GM19328 (cell line): Measurements from ENCODE around the gene ADGRB3.
A peak's percentile ranks its signal among the peaks of the same experiment; 100 is the strongest.
"Not testable (repeated sequence)": the region's sequence is repeated elsewhere in the genome, so short reads cannot be mapped to it uniquely, and the experiment has no call there.

Experiments
- ATAC-seq: cut with Tn5 transposase; IDR thresholded peaks from one replicate; pipeline ENCODE4 v1.9.1; 2021; ENCODE audit warnings: mild to moderate bottlenecking, moderate library complexity; ENCODE audit not compliant: unreplicated experiment

Gene ADGRB3

DNA sequence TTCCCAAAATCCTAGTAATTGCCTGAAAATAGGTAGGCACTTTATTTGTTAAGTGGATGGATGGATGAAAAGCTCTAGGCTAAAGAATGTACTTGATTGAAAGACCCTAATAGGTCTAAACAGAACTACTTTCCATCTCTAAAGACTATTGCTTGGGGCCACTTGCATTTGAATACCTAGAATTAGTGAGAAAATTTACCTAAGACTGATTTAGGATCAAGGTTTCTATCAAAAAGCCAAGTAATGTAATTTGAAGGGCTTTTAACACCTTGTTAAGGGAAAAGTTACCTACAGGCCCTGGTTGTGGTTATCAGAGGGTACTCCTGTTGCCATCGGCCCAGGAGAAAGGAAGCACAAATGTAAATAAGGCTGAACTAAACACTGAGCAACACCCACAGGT is 581.0 kb downstream of the ADGRB3 start:
- ATAC-seq = no peak

DNA sequence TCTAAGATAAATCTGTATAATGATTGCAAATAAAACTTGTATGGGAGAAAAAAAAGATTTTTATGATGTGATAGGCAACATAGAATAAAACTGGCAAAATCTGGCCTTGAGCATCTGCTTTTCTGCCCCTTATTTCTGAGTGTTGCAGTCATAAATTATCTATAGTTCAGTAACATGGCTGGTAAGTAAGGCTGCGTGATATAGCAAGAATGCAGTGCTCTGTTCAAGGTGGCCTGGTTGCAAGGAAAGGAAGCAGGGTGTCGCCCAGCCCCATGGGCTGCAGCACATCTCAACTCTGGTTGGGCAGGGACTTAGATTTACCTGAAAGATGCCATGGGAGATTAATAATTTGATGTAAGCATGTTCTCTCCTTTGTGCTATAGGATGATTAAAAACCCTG is 582.3 kb downstream of the ADGRB3 start:
- no peak for ATAC-seq

DNA sequence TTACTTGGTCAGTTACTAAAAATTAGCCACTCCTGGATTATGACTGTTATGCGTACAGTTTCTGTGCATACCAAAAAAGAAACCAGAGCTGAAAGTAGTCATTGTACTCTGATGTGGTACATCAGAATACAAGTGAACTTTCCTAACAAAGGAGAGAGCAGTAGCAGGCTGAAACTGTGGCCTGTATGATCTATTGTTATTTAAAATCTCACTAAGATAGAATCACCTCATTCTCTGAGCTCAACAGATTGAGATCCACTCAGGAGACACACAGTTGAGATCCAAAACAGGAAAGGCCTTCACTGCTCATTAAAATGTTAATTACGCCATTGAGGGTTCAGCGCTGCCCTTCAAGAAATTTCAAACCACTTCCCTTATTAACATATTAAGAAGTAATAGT is 585.3 kb downstream of the ADGRB3 start:
- no peak for ATAC-seq

DNA sequence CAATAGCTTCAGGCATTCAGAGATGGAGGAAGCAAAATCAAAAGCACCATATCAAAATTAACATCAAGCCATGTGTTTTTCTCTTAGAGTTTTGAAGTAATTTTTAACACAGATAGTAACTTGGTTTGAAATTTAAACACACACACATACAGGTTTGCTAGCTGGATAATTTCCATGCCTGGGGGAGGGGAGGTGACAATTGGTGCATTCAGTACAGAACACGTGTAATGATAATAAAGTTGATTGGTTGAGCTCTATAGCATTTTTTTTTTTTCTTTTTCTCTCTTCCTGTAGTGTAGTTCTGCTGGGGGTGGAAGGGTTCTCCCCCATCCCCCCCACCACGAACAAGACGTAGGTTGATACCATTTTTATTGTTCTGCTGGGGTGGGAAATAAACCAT is 596.9 kb downstream of the ADGRB3 start:
- ATAC-seq = no peak

DNA sequence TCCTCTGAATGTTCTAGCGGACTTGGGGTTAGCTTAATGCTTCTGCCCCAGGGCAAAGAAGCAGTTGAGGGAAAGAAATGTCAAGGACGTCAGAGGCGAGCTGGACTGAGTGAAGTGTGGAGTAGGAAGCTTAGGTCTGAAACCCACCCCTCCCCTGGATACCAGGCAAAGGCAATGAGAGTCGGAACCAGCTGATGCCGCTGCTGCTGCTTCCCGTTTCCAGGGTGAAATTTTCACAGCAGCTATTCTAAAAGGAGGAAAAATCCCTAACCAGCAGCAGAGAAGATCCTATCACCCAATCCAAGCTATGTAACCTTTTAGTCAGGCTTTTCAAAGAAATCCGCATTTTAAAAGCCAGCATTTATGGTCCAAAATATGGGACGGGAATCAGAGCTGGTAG is 597.4 kb downstream of the ADGRB3 start:
- ATAC-seq = no peak

DNA sequence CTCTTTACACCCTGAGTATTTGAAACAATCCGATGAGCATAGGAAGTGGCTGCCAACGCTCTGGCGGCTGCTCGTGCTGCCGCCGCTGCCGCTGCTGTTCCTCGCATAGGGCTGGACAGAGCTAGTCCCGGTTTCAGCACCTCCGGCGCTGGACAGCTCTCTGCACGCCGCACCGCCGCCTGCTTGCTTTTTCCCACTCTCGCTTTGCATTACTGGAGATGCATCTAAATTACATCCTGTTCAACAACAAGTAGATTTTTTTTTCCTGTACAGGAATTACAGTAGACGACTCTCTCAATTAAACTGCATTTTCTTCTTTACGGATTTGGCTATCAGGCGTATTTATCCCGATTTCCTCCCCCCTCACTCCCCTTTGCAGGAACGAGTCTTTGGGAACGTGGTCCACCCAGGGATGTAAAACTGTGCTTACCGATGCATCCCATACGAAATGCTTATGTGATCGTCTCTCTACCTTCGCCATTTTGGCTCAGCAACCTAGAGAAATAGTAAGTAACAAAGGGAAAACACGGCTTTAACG is 597.9 kb downstream of the ADGRB3 start:
- peak; percentile 97 for ATAC-seq

DNA sequence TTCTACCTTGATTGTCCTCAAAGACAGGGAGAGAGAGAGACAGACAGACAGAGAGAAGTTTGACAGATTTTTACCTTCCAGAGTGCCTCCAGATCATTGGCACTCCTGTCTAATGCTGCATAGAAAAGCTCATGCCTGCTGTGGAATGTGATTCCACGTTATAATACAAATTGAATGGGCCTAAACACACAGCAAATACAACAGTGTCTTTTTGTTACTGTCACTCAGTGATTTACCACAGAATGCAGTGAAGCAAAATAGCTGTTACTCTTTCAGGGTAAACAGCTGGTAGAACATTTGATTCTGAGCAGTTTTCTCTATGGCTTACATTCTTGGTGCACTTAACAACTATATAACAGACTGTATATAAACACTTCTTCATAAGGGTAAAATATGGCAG is 603.0 kb downstream of the ADGRB3 start:
- no peak for ATAC-seq

DNA sequence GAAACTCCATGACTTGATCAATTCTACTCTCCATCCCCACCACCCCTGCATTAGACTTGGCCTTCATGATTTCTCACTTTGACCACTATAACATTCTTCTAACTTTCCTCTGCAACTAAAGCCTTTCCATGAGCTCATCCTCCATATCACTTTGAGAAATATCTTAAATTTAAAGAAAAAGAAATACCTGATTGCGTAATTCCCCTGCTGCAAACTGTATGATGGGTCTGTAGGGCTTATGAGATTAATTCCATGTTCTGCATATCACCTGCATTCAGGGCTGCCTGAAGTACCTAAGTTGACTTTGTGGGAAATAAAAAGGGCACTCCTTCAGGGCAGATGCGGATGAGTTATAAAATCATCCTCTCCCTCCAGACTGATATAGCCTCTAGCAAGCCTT is 611.9 kb downstream of the ADGRB3 start:
- ATAC-seq = no peak

DNA sequence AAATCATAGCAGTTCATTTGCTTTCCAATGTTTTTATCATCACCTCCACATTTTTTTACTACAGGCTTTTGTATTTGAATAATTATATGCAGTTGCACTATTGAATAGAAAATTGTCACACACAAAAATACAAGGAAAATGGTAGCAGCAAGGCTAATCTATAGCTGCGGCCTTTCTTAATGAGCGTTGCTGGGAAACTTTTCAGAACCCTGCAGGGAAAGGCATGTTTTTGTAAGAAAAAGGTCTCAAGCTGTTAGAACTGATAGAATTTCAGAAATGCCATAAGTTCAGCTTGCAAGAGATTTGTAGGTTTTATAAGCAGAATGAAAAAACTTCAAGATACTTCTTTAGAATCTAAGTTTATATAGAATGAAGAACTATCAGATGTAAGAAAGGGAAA is 625.9 kb downstream of the ADGRB3 start:
- ATAC-seq = no peak

DNA sequence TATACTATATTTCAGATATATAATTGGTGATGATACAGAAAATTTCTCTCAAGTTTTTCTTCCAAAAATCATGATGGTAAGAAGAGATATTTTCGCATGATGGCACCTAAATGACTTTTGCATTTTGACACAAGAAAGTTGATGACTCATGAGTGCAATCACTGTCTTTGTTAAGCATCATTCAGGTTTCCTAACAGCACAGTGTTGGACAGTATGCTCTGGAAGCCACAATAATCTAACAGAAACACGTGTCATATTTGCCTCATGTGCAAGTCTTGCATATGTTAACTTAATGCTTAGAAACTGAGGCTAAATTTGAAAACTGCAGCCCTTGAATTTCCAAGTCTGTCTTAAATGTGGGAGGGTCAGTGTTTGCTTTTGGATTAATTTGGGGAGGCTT is 628.2 kb downstream of the ADGRB3 start:
- no peak for ATAC-seq

DNA sequence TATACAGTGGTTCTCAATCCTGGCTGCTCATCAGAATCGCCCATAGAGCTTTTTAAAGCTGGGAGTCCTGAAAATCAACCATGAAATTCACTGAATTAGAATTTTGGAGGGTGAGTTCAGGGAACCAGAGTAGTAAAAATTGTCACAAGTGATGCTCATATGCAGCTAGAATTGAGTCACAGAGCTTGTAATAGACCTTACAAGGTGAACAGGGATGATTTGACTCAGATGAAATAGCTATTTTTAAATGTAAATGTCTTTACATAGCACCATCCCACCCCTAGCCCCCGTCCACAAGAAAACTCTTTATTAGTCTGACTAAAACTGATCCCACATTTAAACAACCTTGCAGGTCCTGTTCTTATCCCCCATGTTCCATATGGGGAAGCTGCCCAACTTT is 630.0 kb downstream of the ADGRB3 start:
- no peak for ATAC-seq

DNA sequence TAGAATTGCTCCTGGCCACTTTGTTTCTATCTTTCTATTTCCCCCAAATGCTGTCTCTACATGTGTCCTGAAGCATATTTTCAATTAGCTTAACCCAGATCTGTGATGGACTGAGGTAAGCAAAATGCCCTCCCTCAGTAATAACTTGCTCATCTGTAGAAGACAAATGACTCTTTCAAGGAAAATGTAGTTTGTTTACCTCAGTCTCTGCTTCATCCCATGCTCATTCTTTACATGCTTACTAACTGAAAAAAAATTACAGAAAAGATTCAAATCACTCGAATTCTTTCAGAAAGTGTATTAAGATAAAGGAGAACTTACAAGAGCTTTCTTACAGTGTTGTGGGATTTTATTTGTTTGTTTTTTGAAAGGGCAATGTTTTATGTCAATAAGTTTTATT is 630.6 kb downstream of the ADGRB3 start:
- no peak for ATAC-seq

DNA sequence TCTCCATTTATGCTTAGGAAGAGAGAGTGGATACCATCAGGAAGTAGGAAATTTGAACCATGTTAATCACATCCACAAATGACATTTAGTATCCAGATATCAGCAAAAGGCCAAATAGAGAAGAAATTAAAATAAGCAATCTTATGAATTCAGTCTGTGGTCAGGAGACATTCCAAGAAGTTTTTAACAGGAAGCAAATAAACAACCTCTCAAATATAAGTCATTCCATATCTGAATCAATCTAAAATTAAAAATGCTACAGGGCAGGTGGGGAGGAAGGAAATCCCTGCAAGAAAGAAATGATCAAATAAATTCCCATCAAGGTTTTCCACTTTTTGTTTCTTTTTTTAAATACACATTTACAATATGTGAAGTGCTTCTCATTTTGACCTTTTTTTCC is 641.1 kb downstream of the ADGRB3 start:
- ATAC-seq = no peak

DNA sequence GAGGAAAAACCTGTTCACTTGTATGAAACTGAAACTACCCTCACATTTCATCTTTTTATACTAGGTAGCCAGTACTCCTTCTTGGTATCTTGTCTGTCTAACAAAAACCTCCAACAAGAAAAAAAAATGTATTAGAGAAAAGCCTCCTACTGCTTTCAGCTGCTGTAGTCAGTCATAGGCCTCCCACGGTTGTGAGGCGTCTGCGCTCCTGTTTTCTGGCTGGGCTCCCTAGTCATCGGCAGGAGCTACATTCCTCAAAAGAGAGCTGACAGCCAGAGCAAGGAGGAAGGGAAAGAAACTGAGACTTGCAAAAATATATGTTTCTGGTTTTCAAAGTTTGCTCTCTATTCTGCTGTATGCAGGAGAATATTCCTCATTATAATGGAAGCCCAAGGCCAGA is 644.7 kb downstream of the ADGRB3 start:
- ATAC-seq = no peak

DNA sequence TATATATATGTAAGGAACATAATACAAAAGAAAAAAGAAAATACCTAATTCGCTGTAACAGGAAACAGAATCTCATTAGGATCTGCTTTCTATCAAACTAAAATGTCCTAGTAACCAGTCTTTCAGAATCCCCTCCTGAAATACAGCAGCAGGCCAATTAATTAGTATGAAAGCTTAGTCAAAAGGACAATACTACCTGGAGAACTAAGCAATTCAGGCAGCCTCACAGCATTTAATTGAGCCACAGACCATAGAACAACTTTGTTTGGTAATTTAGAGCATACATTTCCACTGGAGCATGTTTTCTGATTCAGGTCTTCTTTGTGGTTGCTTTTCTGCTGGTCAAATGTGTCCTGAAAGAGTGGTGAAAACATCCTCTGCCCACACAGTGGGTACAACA is 645.8 kb downstream of the ADGRB3 start:
- ATAC-seq = no peak

DNA sequence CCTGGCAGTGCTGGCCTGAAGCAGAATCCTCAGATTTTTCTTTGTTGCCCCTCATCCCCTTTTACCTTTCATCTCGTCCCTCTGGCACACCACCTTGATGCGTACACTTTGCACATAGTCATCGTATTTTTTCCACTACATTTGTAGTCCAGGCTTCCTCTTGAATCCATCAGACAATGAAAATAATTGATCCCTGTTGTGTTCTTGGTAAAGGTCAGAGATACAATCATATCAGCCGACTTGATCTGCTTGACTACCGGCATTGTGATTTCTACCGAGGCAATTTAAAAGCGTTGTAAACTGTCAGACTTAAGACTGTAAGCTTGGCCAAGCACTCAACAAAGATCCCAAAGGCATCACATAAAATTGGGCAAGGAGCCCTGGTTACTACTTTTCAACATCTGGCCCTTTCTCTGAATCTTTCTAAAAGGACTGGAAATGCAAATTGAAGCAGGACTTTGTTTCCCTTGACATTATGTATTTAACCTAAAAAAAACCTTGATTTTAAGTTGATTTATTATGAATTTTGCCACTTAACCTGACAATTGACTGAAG is 649.2 kb downstream of the ADGRB3 start:
- no peak for ATAC-seq

DNA sequence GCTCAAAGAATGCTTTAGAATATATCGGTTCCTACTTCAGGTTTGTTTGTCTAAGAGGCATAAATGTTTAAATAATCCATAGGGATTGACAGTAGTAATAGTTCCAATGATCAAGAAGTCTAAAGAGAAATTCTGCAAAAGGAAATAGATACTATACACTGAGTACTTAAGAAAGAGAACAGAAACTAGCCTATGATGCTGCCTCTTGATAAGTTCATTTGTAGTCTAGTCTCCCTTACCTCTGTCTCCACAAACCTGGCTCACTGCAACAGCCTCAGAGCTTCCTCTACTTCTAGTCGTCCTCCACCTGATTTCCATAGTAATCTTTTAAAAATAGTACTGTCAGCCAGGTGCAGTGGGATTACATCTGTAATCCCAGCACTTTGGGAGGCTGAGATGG is 650.0 kb downstream of the ADGRB3 start:
- no peak for ATAC-seq

DNA sequence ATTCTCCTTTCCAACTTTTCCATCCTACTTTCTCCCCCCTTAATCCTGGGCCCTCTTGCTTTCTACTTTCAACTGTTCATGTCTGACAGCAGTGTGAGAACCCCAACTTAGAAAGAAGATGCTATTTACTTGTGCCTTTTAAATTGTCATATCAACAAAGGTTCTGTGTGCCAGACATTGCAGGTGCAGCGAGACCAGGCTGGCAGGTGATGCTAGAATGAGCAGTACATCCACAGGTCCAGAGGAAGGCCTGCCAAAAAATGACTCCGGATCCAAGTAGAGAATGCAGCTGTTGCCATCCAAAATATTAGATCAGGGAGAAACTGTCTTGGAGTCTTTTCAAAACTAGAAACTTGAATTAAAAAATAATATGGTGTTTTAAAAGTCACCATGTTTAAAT is 651.2 kb downstream of the ADGRB3 start:
- no peak for ATAC-seq

DNA sequence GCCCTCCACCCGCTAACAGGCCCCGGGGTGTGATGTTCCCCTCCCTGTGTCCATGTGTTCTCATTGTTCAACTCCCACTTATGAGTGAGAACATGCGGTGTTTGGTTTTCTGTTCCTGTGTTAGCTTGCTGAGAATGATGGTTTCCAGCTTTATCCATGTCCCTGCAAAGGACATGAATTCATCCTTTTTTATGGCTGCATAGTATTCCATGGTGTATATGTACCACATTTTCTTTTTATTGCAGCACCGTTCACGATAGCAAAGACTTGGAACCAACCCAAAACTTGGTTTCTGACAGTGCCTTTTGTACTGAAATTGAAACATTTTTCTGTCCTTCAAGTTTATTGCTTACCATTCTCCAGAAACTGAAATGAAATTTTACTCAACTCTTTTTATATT is 653.1 kb downstream of the ADGRB3 start:
- not testable (repeated sequence) for ATAC-seq

DNA sequence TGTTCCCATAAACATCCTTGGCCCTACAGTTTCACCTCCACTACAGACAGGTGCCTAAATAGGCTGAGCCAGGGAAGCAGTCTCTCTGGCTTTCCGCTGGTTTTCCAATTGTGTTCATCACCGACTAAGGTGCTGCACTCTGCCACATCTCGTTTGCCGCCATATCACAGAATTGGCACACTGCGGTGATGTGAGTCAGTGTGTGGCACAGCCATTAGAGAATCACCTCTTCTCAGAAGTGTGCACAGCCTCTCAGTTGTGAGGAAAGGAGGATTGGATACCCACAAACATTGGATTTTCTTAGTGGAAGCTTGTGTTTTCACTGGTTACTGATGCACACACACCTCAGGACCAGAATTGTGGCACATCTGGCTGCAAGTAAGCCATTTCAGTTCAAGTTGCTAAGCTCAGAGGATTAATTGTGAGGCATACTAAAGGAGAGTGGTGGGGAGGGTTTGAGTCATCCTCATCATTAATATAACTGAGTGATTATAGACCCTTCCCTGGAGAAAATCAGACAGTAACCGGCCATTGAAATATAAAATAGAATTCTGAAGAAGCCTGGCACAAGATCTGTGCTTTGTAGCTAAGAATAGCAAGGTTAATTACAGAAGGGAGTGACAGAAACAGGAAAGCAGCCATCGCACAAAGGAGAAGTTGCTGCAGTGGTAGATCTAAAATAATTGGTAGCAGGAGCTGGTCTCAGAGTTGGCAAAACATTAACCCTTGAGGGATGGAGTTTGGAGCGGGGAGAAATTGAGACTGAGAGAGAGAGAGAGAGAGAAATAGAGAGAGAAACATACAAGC is 654.8 kb downstream of the ADGRB3 start:
- no peak for ATAC-seq

DNA sequence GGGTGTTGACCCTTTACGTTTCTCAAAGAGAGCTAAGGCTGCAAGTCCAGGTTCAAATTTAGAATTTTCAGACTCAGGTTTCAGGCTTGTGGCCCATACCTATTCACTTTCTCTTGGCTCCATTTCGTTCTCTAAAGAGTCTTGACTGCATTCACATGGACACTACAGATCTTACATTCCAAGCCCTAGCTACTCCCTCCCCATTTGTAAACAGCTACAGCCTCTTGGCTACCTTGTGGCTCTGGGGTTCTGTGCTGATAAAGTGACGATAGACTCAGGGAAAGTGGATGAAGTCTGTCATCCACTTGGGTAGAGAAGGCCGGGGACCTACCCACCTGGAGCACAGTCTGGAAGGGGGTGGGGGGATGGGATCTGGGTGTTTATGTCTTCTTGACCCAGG is 658.4 kb downstream of the ADGRB3 start:
- no peak for ATAC-seq

DNA sequence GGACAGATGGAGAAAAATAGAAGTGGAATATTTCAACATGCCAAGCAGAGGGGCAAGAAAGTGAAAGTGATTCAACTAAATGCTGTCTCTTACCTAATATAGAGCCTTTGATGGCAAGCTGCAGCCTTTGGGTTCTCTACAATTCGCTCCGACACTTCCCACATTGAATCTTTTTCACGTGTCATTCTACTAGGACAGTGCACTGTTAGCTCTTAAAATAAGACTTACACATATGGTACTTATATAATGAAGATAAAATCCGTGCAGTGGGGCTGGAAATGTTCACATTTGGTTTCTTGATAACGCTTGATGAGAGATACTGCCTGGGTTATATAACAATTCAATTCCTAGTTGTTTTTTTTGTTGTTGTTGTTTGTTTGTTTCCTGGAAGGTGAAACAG is 659.3 kb downstream of the ADGRB3 start:
- no peak for ATAC-seq

DNA sequence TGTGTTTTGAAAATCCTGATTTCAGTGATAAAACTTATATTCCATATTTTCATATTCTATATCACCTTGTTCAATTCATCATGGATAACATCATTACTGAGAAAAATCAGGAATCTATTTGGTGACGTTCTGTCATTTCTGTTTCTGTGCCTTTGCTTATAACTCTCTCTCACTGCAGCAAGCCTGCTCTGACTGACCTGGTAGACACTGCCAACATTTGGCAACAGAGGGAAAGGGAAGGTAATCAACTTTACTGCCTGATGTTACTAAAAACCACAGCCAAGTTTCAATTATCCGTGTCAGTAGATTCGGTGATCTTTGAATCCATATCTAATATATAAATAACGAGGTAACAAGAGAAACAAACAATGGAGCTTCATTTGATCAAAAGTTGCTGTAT is 659.8 kb downstream of the ADGRB3 start:
- ATAC-seq = no peak
